Subcutaneous abdominal adipose tissue (tissue), 5 donors: ENCODE data around the gene VPS13D.

Experiments
- H3K27ac ChIP-seq: one replicate; pipeline ENCODE4 v1.7.0; 2013; ENCODE audit warnings: low read depth, mild to moderate bottlenecking, inconsistent platforms, low read length, moderate library complexity
- H3K27me3 ChIP-seq, 5 donors: one replicate each; pipeline ENCODE4 v1.7.0; 2013; ENCODE audit warnings: low read length in 5 of 5, inconsistent platforms in 1 of 5; ENCODE audit not compliant: control insufficient read depth in 5 of 5, insufficient read depth in 4 of 5
- H3K36me3 ChIP-seq, 5 donors: one replicate each; pipeline ENCODE4 v1.7.0; 2013; ENCODE audit warnings: low read length in 5 of 5; ENCODE audit not compliant: control insufficient read depth in 5 of 5, insufficient read depth in 5 of 5
- H3K4me1 ChIP-seq, 5 donors: one replicate each; pipeline ENCODE4 v1.7.0; 2013; ENCODE audit warnings: low read length in 5 of 5, mild to moderate bottlenecking in 3 of 5, moderate library complexity in 1 of 5; ENCODE audit not compliant: control insufficient read depth in 5 of 5, insufficient read depth in 5 of 5
- H3K4me3 ChIP-seq, 5 donors: one replicate each; pipeline ENCODE4 v1.7.0; 2013; ENCODE audit warnings: low read length in 5 of 5, low read depth in 1 of 5
- H3K9ac ChIP-seq, 5 donors: one replicate each; pipeline ENCODE4 v1.7.0; 2013; ENCODE audit warnings: low read length in 5 of 5, mild to moderate bottlenecking in 4 of 5, moderate library complexity in 3 of 5
- H3K9me3 ChIP-seq, 5 donors: one replicate each; pipeline ENCODE4 v1.7.0; 2013; ENCODE audit warnings: low read length in 5 of 5; ENCODE audit not compliant: control insufficient read depth in 5 of 5
- donor health status: healthy.
- donor health status: healthy.
- donor health status: healthy.
- donor health status: healthy.
- donor health status: healthy.

The VPS13D gene

GRCh38 chr1:12348113-12348512 lies 118.3 kb downstream of the VPS13D start:
- Histone ChIP-seq H3K36me3 (peaks cover 17 to 24% (median 21%) of the 10 kb centered on the region in 5 donors), H3K9me3 (no peaks in the 10 kb centered on the region), H3K9ac (no peak overlapping the region), H3K4me1 (peaks cover 6 to 49% (median 37%) of the 10 kb centered on the region in 5 donors), H3K27ac (peak overlapping the region; percentile 19), H3K27me3 (no peaks in the 10 kb centered on the region), H3K4me3 (no peak overlapping the region)

- no peak overlapping the region for H3K9ac ChIP-seq
- no peaks in the 10 kb centered on the region for H3K9me3 ChIP-seq
- peaks cover 26 to 65% (median 52%) of the 10 kb centered on the region in 5 donors for H3K36me3 ChIP-seq
- no peak overlapping the region for H3K27ac ChIP-seq
- no peak overlapping the region for H3K4me3 ChIP-seq
- H3K4me1 ChIP-seq, result peaks cover 0 to 2% (median 0%) of the 10 kb centered on the region in 5 donors
- H3K27me3 ChIP-seq, result no peaks in the 10 kb centered on the region
These were observed 124.2 kb downstream of the VPS13D start for GRCh38 chr1:12353981-12354380.

DNA sequence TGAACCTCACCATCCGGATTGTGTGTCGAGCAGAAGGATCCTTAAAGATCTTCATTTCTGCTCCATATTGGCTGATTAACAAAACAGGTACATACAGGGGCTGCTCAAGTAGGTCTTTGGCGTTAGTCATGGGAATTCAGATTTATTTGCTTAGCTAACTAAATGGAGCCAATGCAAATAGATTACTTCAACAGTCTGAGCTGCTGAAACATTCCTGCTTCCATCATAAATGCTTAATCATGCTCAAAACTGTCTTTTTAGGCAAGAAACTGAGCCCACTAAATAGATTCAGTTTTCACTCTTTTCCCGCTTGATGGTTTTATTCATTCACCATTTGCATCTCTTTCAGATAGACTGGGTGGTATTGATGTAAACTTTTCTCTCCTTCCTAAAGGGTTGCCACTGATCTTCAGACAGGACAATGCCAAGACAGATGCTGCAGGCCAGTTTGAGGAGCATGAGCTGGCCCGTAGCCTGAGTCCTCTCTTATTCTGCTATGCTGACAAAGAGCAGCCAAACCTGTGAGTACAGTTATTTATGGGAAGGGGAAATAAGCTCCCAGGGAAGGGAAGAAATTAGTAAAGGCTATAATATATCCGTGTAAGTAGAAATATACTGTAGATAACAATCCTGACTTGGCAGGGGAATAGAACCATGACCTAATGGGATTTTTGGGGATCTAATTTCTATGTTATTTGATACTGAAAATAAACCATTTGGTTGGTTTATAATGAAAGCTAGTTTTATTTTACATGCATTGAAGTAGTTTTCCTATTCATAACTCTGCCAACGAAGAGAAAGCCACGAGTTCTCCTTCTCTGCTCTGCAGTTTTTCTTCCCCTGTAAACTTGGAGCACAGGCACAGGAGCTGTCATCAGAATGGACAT lies 126.4 kb downstream of the VPS13D start:
- Histone ChIP-seq H3K36me3 (peaks cover 21 to 55% (median 46%) of the 10 kb centered on the region in 5 donors), H3K9ac (no peak overlapping the region), H3K27me3 (no peaks in the 10 kb centered on the region), H3K9me3 (no peaks in the 10 kb centered on the region), H3K27ac (no peak overlapping the region), H3K4me1 (peaks cover 0 to 9% (median 7%) of the 10 kb centered on the region in 5 donors), H3K4me3 (no peak overlapping the region)

GRCh38 chr1:12358499-12358898 lies 128.7 kb downstream of the VPS13D start:
- H3K4me3 ChIP-seq, result no peak overlapping the region
- H3K27me3 ChIP-seq, result no peaks in the 10 kb centered on the region
- no peak overlapping the region for H3K9ac ChIP-seq
- H3K4me1 ChIP-seq, result peaks cover 0 to 9% (median 7%) of the 10 kb centered on the region in 5 donors
- no peaks in the 10 kb centered on the region for H3K9me3 ChIP-seq
- H3K36me3 ChIP-seq, result peaks cover 29 to 64% (median 55%) of the 10 kb centered on the region in 5 donors
- H3K27ac ChIP-seq, result no peak overlapping the region

DNA sequence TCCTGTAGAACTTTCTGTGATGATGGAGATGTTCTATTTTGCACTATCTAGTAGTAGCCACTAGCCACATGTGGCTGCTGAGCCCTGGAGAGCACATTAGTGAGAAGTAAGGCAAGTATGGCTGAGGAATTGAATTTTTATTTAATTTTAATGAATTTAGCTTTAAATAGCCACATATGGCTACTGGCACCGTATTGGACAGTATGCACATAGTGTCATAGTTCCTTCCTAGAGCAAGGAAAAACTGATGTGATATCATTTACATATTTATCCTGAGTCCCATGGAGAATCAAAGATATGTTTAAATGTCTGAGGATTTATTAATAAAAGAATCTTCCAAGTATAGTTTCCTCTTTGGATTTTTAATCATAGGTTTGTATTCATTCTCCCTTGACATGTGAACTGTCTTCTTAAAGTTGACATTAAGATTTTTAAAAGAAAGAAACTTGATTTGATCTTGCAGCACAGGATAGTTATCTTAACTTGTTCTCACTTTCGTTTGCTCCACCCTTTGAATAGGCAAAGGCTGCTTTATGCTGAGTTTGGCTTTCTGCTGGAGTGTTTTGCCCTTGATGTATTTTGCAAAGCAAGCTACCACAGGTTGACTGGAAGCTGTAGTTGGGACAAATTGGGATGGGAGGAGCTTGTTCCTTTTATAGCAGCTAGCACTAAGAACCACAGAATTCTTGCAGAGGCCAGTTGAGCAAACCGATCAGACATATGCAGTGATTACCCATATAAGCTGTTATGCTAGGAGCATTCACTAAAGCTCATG lies 129.7 kb downstream of the VPS13D start:
- no peak overlapping the region for H3K27ac ChIP-seq
- no peaks in the 10 kb centered on the region for H3K9me3 ChIP-seq
- H3K4me3 ChIP-seq, result no peak overlapping the region
- peaks cover 0 to 9% (median 7%) of the 10 kb centered on the region in 5 donors for H3K4me1 ChIP-seq
- no peaks in the 10 kb centered on the region for H3K27me3 ChIP-seq
- no peak overlapping the region for H3K9ac ChIP-seq
- H3K36me3 ChIP-seq, result peaks cover 35 to 65% (median 55%) of the 10 kb centered on the region in 5 donors

- H3K27me3 ChIP-seq, result no peaks in the 10 kb centered on the region
- H3K4me1 ChIP-seq, result peaks cover 0 to 3% (median 0%) of the 10 kb centered on the region in 5 donors
- no peak overlapping the region for H3K27ac ChIP-seq
- H3K4me3 ChIP-seq, result no peak overlapping the region
- no peak overlapping the region for H3K9ac ChIP-seq
- peaks cover 25 to 42% (median 34%) of the 10 kb centered on the region in 5 donors for H3K36me3 ChIP-seq
- no peaks in the 10 kb centered on the region for H3K9me3 ChIP-seq
These were observed 138.8 kb downstream of the VPS13D start for GRCh38 chr1:12368646-12369045.

DNA sequence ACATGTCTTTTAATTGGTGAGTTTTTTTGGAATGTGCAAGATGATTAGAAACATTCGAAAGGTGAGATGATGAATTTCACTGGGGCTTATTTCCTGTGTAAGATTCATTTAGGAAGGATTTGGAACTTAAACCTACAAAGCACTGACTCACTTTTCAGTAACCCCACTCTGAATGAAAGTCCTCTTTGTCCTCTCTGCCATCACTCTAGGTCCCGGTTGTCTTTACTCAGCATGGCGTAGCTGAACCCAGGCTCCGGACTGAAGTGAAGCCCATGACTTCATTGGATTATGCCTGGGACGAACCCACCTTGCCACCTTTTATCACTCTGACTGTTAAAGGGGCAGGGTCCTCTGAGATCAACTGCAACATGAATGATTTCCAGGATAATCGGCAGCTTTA lies 139.4 kb downstream of the VPS13D start:
- H3K36me3 ChIP-seq, result peaks cover 24 to 44% (median 30%) of the 10 kb centered on the region in 5 donors
- H3K4me1 ChIP-seq, result peaks cover 0 to 3% (median 0%) of the 10 kb centered on the region in 5 donors
- no peak overlapping the region for H3K27ac ChIP-seq
- no peaks in the 10 kb centered on the region for H3K9me3 ChIP-seq
- H3K4me3 ChIP-seq, result no peak overlapping the region
- no peak overlapping the region for H3K9ac ChIP-seq
- no peaks in the 10 kb centered on the region for H3K27me3 ChIP-seq

DNA sequence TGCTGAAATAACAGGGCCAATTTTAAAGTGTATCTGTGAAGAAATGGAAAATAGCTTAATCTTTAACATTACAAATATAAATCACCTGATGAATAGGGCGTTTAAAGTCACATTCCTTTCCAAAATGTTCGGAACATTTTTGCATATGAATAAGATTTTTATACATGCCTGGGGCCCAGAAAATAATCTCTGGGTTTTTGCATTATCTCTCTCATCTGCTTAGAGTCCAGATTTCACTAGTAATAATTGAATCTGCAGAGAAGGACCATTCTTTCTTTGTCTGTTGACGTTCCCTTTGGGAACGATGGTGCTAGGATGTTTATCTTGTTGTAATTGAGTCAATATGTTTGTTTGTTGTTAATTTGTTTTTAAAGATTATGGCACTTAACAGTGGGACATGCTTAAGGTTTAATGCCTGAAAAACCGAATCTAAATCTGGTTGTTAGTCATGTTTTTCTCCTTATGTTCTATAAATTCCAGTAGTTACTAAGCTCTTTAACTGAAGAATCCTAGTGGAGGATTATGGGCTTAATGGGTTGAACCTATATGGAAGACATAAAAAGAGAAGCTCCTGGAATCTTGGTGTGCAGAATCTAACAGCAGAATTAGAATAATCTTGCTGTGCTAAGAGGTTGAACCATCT lies 140.6 kb downstream of the VPS13D start:
- Histone ChIP-seq H3K27ac (no peak overlapping the region), H3K9ac (no peak overlapping the region), H3K36me3 (peaks cover 23 to 52% (median 29%) of the 10 kb centered on the region in 5 donors), H3K4me3 (no peak overlapping the region), H3K4me1 (peaks cover 0 to 3% (median 0%) of the 10 kb centered on the region in 5 donors), H3K27me3 (no peaks in the 10 kb centered on the region), H3K9me3 (no peaks in the 10 kb centered on the region)

DNA sequence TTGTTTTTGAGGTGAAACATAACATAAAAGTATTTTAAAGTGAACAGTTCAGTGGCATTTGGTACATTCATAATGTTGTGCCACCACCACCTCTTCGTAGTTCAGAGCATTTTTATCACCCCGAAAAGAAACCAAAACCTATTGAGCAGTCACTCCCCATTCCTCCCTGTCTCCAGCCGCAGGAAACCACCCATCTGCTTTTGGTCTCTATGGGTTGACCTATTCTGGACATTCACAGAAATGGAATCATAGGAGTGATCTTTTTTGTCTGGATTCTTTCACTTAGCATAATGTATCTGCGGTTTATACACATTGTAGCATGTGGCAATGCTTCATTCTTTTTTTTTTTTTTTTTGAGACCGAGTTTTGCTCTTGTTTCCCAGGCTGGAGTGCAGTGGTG lies 141.2 kb downstream of the VPS13D start:
- H3K27me3 ChIP-seq, result no peaks in the 10 kb centered on the region
- no peak overlapping the region for H3K4me3 ChIP-seq
- no peak overlapping the region for H3K27ac ChIP-seq
- H3K9me3 ChIP-seq, result no peaks in the 10 kb centered on the region
- peaks cover 23 to 54% (median 32%) of the 10 kb centered on the region in 5 donors for H3K36me3 ChIP-seq
- H3K9ac ChIP-seq, result no peak overlapping the region
- H3K4me1 ChIP-seq, result peaks cover 0 to 3% (median 0%) of the 10 kb centered on the region in 5 donors
